HEK293 (cell line): ENCODE data around the gene ZNF143.

ENCODE experiments used
- CTCF ChIA-PET: fragments of 350-600 bp; formaldehyde crosslinking; extraction: SDS; loops from one replicate; lab custom pipeline; 2021; ENCODE audit warnings: antibody characterized with exemption; lab: Yijun Ruan, JAX
- POLR2A ChIA-PET: fragments of 300-600 bp; formaldehyde crosslinking; extraction: SDS; loops from one replicate; lab custom pipeline; 2020; ENCODE audit warnings: antibody characterized with exemption, inconsistent platforms; lab: Yijun Ruan, JAX
- H3K27ac ChIP-seq: fragments of 200-500 bp; sonication (Bioruptor generic); 2 replicates; pipeline ENCODE4 v1.5.1; 2014; ENCODE audit warnings: low read depth, low read length, control low read depth, inconsistent platforms; ENCODE audit errors: extremely low read depth
- H3K36me3 ChIP-seq, 2 experiments: fragments of 200-500 bp in 1 of 2; sonication (Bioruptor generic) in 1 of 2; 1 replicate in 1 of 2; 2 replicates in 1 of 2; pipeline ENCODE4 v1.5.1; 2014 to 2017; ENCODE audit warnings: inconsistent platforms in 2 of 2, low read length in 2 of 2; ENCODE audit not compliant: control insufficient read depth in 2 of 2, insufficient read depth in 1 of 2
- H3K4me1 ChIP-seq: fragments of 200-500 bp; sonication (Bioruptor generic); 2 replicates; pipeline ENCODE4 v1.5.1; 2014; ENCODE audit warnings: mild to moderate bottlenecking, low read length, inconsistent platforms; ENCODE audit not compliant: control insufficient read depth, insufficient read depth
- H3K4me3 ChIP-seq: 2 replicates; pipeline ENCODE4 v1.5.1; 2011; ENCODE audit warnings: low read depth, mild to moderate bottlenecking, control low read depth, low read length, moderate library complexity
- H3K9me3 ChIP-seq: fragments of 200-500 bp; sonication (Bioruptor generic); 2 replicates; pipeline ENCODE4 v1.5.1; 2014; ENCODE audit warnings: low read depth, low read length, inconsistent platforms; ENCODE audit not compliant: control insufficient read depth, insufficient read depth
- GLI4 ChIP-seq: fragments of 450-650 bp; formaldehyde crosslinking; IDR thresholded peaks from 2 replicates; pipeline ENCODE4 v1.5.1; 2016; ENCODE audit warnings: missing biosample characterization, missing genetic modification characterization
- SP2 ChIP-seq: fragments of 450-650 bp; formaldehyde crosslinking; IDR thresholded peaks from 2 replicates; pipeline ENCODE4 v1.5.1; 2016; ENCODE audit warnings: missing biosample characterization, missing genetic modification characterization
- ZBTB20 ChIP-seq: fragments of 450-650 bp; formaldehyde crosslinking; IDR thresholded peaks from 2 replicates; pipeline ENCODE4 v1.5.1; 2016; ENCODE audit warnings: missing biosample characterization, missing genetic modification characterization
- ZNF155 ChIP-seq: fragments of 450-650 bp; formaldehyde crosslinking; IDR thresholded peaks from 2 replicates; pipeline ENCODE4 v1.5.1; 2016; ENCODE audit warnings: missing biosample characterization, missing genetic modification characterization
- ZNF335 ChIP-seq: fragments of 450-650 bp; formaldehyde crosslinking; conservative IDR thresholded peaks from 2 replicates; pipeline ENCODE4 v1.5.1; 2016; ENCODE audit warnings: missing biosample characterization, missing genetic modification characterization
- ZNF558 ChIP-seq: fragments of 450-650 bp; formaldehyde crosslinking; IDR thresholded peaks from 2 replicates; pipeline ENCODE4 v1.5.1; 2016; ENCODE audit warnings: missing biosample characterization, missing genetic modification characterization
- ZNF670 ChIP-seq: fragments of 450-650 bp; formaldehyde crosslinking; IDR thresholded peaks from 2 replicates; pipeline ENCODE4 v1.5.1; 2016; ENCODE audit warnings: missing biosample characterization, missing genetic modification characterization, low read depth
- ZNF677 ChIP-seq: fragments of 450-650 bp; IDR thresholded peaks from 2 replicates; pipeline ENCODE4 v1.5.0; 2018; ENCODE audit warnings: missing biosample characterization, mild to moderate bottlenecking, missing genetic modification characterization, moderate library complexity
- ZNF76 ChIP-seq: fragments of 450-650 bp; formaldehyde crosslinking; IDR thresholded peaks from 2 replicates; pipeline ENCODE4; 2016; ENCODE audit warnings: low read depth, missing biosample characterization, missing genetic modification characterization, borderline replicate concordance
- TF ChIP-seq, protein P1 (sequence below): fragments of 450-650 bp; formaldehyde crosslinking; optimal IDR thresholded peaks from 2 replicates; pipeline ENCODE3; 2016; ENCODE audit warnings: missing biosample characterization, mild to moderate bottlenecking, missing genetic modification characterization
- TF ChIP-seq, protein P2 (sequence below): fragments of 450-650 bp; IDR thresholded peaks from 2 replicates; pipeline ENCODE4 v1.5.1; 2018; ENCODE audit warnings: missing biosample characterization, missing genetic modification characterization
- TF ChIP-seq, protein P3 (sequence below): fragments of 450-650 bp; formaldehyde crosslinking; IDR thresholded peaks from 2 replicates; pipeline ENCODE4 v1.5.1; 2016; ENCODE audit warnings: missing biosample characterization, missing genetic modification characterization

Gene ZNF143

DNA sequence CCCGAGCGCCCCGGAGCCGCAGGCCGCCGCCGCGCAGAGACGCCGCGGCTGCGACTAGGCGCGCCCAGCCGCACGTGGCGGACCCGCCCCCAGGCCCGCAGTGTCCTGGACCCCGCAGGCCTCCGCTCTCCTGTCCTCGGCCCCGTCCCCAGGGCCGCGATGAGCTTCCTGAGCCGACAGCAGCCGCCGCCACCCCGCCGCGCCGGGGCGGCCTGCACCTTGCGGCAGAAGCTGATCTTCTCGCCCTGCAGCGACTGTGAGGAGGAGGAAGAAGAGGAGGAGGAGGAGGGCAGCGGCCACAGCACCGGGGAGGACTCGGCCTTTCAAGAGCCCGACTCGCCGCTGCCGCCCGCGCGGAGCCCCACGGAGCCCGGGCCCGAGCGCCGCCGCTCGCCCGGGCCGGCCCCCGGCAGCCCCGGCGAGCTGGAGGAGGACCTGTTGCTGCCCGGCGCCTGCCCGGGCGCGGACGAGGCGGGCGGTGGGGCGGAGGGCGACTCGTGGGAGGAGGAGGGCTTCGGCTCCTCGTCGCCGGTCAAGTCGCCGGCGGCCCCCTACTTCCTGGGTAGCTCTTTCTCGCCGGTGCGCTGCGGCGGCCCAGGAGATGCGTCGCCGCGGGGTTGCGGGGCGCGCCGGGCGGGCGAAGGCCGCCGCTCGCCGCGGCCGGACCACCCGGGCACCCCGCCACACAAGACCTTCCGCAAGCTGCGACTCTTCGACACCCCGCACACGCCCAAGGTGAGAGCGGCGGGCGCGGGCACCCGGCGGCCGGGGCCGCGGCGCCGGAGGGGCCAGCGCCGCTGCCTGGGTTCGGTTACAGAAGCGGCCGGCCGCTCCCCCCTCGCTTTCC lies 113.2 kb downstream of the ZNF143 start:
- ChIA-PET CTCF (interaction anchor here (0.6 to 1.6 kb wide), 3 partner anchors 39 to 83 kb away, joined by 4 to 11 read pairs (median 7); no protein-coding TSS in a partner anchor), POLR2A (interaction anchor here (0.5 to 2.0 kb wide), 18 partner anchors 10 to 1235 kb away, joined by 3 to 29 read pairs (median 4); partner anchors contain the start of genes ADM, EIF4G2 and ZNF143)
- H3K4me3 ChIP-seq: peak overlapping the region; percentile 100
- no peaks in the 10 kb centered on the region for H3K9me3 ChIP-seq
- TF ChIP-seq, protein P1, sequence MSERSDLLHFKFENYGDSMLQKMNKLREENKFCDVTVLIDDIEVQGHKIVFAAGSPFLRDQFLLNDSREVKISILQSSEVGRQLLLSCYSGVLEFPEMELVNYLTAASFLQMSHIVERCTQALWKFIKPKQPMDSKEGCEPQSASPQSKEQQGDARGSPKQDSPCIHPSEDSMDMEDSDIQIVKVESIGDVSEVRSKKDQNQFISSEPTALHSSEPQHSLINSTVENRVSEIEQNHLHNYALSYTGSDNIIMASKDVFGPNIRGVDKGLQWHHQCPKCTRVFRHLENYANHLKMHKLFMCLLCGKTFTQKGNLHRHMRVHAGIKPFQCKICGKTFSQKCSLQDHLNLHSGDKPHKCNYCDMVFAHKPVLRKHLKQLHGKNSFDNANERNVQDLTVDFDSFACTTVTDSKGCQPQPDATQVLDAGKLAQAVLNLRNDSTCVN: peak; percentile 18
- TF ChIP-seq ZNF155 (tag by site-specific recombination) (no peak), SP2 (tag by site-specific recombination) (peak; percentile 21), ZNF558 (tag by site-specific recombination) (no peak), ZBTB20 (tag by site-specific recombination) (no peak), GLI4 (no peak)
- TF ChIP-seq, protein P2, sequence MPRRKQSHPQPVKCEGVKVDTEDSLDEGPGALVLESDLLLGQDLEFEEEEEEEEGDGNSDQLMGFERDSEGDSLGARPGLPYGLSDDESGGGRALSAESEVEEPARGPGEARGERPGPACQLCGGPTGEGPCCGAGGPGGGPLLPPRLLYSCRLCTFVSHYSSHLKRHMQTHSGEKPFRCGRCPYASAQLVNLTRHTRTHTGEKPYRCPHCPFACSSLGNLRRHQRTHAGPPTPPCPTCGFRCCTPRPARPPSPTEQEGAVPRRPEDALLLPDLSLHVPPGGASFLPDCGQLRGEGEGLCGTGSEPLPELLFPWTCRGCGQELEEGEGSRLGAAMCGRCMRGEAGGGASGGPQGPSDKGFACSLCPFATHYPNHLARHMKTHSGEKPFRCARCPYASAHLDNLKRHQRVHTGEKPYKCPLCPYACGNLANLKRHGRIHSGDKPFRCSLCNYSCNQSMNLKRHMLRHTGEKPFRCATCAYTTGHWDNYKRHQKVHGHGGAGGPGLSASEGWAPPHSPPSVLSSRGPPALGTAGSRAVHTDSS (tag by site-specific recombination): peak; percentile 85
- peaks cover 0 to 42% of the 10 kb centered on the region in 2 experiments; a peak in 2 of 3 replicates for H3K36me3 ChIP-seq
- H3K27ac ChIP-seq: peak overlapping the region; percentile 98
- no peaks in the 10 kb centered on the region for H3K4me1 ChIP-seq

DNA sequence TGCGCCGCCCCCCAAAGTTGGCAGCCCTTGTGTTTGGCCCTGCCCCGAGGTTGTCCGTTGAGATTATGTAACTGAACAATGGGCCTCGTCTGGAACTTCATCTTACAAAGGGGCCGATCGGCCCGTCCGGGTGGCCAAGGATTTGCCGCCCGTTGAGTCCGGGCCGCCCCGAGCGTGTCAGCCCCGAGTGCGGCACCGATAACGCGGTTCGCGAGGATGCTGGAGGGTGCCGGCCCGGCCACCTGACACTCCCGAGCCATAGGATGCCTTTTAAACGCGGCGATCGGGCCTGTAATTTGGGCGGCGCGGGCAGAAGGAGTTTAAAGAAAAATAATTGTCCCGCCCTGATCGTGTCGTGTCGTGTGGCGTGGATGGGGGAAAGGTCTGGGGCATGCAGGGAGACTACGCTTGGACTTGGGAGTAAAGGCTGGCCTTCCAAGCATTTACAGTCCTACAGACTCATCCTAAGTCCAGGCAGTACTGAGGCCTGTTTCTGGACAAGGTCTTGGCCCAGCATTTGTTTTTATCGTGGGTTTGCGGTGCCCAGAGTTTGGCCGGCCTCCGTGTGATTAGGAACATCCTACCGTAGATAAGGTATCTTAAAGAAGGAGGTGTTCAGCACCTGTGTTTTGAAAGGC lies 113.9 kb downstream of the ZNF143 start:
- H3K4me3 ChIP-seq: peak overlapping the region; percentile 100
- TF ChIP-seq, protein P3, sequence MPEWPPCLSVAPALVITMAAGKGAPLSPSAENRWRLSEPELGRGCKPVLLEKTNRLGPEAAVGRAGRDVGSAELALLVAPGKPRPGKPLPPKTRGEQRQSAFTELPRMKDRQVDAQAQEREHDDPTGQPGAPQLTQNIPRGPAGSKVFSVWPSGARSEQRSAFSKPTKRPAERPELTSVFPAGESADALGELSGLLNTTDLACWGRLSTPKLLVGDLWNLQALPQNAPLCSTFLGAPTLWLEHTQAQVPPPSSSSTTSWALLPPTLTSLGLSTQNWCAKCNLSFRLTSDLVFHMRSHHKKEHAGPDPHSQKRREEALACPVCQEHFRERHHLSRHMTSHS (tag by site-specific recombination): no peak
- no peak for TF ChIP-seq ZNF677
- TF ChIP-seq, protein P1: peak; percentile 46
- 0 out of 2 replicates have a peak, but pooled peaks have one; percentile 21 for TF ChIP-seq ZNF76 (tag by site-specific recombination)
- no peak for TF ChIP-seq ZNF670
- TF ChIP-seq ZNF335: peak; percentile 61
- H3K9me3 ChIP-seq: no peaks in the 10 kb centered on the region
- H3K27ac ChIP-seq: peak overlapping the region; percentile 98
- no peaks in the 10 kb centered on the region for H3K4me1 ChIP-seq
- ChIA-PET POLR2A (interaction anchor here (0.7 to 3.5 kb wide), 13 partner anchors 9 to 1234 kb away, joined by 3 to 21 read pairs (median 3); partner anchors contain the start of genes EIF4G2 and ZNF143), CTCF (interaction anchor here (0.6 to 1.0 kb wide), 3 partner anchors 40 to 84 kb away, joined by 3 to 7 read pairs (median 5); no protein-coding TSS in a partner anchor)
- H3K36me3 ChIP-seq: peaks cover 0 to 50% of the 10 kb centered on the region in 2 experiments; a peak in 2 of 3 replicates
